Epidermal melanocyte (primary cell): ENCODE measurements around the gene LAIR1.

Source experiments
- DNase-seq: peaks from one replicate; pipeline ENCODE4 v3.0.0; 2011; ENCODE audit warnings: low spot score; ENCODE audit not compliant: insufficient read length

LAIR1 gene

DNA sequence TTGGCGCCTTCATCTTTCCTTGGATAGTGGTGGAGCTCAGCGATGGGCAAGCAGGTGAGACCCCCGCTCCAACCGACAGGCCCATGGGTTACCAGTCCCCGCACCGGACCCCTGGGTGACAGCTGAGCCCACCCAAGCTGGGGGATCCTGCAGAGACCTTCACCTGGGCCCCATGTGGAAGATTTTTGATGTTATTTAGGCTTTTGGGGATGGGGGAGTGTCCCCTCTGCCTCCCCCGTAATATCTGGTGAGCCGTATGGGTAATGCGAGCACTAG, 46.8 kb downstream of the LAIR1 start:
- DNase-seq, result no peak

DNA sequence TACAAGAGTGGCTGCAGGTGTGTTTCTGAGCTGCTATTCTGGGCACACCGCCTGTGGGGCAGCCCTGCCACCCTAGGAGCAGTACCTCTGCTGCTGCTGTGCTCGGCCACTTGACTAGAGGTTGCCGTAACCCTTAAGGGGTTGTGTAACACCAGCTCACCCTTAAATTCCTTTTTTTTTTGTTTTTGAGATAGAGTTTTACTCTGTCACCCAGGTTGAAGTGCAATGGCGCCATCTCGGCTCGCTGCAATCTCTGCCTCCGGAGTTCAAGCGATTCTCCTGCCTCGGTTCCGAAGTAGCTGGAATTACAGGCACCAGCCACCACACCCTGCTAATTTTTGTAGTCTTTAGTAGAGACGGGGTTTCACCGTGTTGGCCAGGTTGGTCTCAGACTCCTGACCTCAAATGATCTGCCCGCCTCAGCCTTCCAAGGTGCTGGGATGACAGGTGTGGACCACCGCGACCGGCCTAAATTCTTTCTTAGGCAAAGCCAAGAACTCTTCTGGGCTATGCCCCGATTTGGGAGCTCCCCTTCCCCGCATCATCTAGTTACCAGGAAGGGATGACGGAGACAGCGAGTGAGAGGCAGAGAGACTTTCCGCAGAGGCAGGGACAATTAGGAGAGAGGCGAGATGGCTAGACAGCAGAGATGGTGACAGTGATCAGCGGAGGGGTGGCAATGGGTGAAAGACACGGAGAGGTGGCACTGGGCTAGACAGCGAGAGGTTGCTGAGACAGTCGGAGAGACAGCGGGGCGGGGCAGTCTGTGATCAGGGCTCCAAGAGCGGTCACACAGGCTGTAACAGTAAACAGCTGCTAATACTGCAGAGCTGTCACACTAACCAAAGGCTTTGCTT, 47.4 kb downstream of the LAIR1 start:
- DNase-seq, result no peak

DNA sequence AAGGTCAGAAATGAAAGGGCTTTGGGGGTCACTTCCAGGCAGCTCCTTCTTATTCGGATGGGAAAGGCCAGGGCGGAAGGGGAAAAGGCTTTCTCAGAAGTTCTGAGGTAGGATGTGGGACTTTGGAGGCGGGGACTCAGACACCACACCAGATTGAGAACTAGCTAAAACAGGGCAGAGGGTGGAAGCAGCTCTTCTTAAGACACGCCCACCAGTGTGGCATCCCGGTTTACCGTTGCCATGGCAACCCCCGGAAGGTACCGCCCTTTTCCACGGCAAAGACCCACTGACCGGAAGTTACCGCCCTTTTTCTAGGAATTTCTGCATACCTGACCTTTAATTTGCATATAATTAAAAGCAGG, 48.0 kb downstream of the LAIR1 start:
- DNase-seq, result no peak

GRCh38 chr19:54315956-54316355, 48.8 kb downstream of the LAIR1 start:
- no peak for DNase-seq

- no peak for DNase-seq
These were observed 52.0 kb downstream of the LAIR1 start, which contains the start of gene LILRA5 for GRCh38 chr19:54312436-54313377. LILRA5 (minus strand) TSS chr19:54313166; CDS start chr19:54313019, 147 bp downstream.

DNA sequence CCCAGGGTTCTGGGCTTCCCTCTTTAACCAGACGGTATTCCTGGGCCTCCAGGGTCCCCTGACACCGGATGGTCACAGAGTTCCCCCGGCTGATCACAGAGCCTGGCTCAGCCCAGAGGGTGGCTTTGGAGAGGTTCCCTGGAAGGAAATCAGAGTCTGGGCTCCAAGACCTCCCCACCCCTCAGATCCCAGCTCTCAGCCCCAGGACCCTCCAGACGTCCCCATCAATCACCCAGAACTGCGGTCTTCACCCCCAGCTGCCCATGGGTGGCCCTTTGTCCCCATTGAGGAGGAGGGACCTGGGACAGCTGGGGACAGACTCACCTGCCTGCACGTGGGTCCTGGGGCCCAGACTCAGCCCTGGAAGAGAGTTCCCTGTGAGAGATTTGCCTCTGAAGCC, 52.7 kb downstream of the LAIR1 start:
- DNase-seq, result no peak

DNA sequence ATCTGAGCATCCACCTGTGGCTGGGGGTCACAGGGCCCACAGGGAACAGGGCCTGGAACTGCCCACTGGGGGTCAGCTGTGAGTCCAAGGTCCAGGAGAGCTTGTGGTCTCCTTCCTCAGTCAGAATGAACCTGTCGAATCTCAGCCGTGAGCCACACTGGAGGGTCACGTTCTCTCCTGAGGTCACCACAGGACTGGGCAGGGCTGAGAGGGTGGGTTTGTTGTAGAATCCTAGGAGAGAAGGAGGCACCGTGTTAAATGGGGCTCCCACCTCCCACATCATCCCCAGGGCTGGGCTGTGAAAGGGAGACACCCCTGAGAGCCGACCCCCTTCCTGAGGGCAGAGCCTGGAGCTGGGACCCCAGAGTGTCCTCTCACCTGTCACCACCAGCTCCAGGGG, 53.2 kb downstream of the LAIR1 start:
- DNase-seq, result no peak

- DNase-seq, result no peak
These were observed 54.2 kb downstream of the LAIR1 start for GRCh38 chr19:54310543-54310942.

- DNase-seq, result no peak
These were observed 54.9 kb downstream of the LAIR1 start for GRCh38 chr19:54309811-54310210.

- DNase-seq, result no peak
These were observed 57.2 kb downstream of the LAIR1 start for GRCh38 chr19:54307389-54308020.

- DNase-seq, result no peak
These were observed 59.6 kb downstream of the LAIR1 start for GRCh38 chr19:54305141-54305540.

- no peak for DNase-seq
These were observed 62.5 kb downstream of the LAIR1 start for GRCh38 chr19:54302257-54302656.
